AG04450 (cell line): ENCODE data around the gene MEGF11. TPM values are rescaled to one million over a fixed set of nuclear protein-coding genes. Genes with fewer than 3 reads are reported as not detected.

ENCODE experiments used
- CTCF ChIA-PET: fragments of 300-600, 350-600 bp; formaldehyde crosslinking; extraction: SDS; loops from one replicate; lab custom pipeline; 2022; ENCODE audit warnings: antibody characterized with exemption, inconsistent platforms; lab: Charles Lee
- POLR2A ChIA-PET: fragments of 350-600 bp; formaldehyde crosslinking; extraction: SDS; loops from one replicate; lab custom pipeline; 2021; ENCODE audit warnings: antibody characterized with exemption, inconsistent platforms; lab: Yijun Ruan, JAX
- DNase-seq: peaks from one replicate; pipeline ENCODE4 v3.0.0-alpha.2; 2011; ENCODE audit warnings: low read depth, low spot score
- H3K27ac ChIP-seq: one replicate; pipeline ENCODE4 v1.5.1; 2012; ENCODE audit warnings: low read depth, low read length, control low read depth
- H3K27me3 ChIP-seq: one replicate; pipeline ENCODE4 v1.6.0; 2012; ENCODE audit warnings: low read length; ENCODE audit not compliant: control insufficient read depth, insufficient read depth
- H3K4me3 ChIP-seq: 2 replicates; pipeline ENCODE4 v1.5.1; 2011; ENCODE audit warnings: mild to moderate bottlenecking, low read depth, low read length, control low read depth
- H3K9me3 ChIP-seq: 2 replicates; pipeline ENCODE4 v1.5.1; 2012; ENCODE audit warnings: low read length; ENCODE audit not compliant: control insufficient read depth, insufficient read depth
- polyA plus RNA-seq: library from polyadenylated mRNA; depleted of rRNA; stranded (reverse); fragments of >200 nt; gene quantifications from 2 replicates; pipeline ENCODE4 v1.2.3, GENCODE V29; 2011
- TF ChIP-seq, protein P1 (sequence below): IDR thresholded peaks from 2 replicates; pipeline ENCODE4 v1.5.1; 2011; ENCODE audit warnings: low read depth, low read length, control low read depth, inconsistent platforms

MEGF11 gene
- polyA plus RNA-seq, 1 experiment: not detected

DNA sequence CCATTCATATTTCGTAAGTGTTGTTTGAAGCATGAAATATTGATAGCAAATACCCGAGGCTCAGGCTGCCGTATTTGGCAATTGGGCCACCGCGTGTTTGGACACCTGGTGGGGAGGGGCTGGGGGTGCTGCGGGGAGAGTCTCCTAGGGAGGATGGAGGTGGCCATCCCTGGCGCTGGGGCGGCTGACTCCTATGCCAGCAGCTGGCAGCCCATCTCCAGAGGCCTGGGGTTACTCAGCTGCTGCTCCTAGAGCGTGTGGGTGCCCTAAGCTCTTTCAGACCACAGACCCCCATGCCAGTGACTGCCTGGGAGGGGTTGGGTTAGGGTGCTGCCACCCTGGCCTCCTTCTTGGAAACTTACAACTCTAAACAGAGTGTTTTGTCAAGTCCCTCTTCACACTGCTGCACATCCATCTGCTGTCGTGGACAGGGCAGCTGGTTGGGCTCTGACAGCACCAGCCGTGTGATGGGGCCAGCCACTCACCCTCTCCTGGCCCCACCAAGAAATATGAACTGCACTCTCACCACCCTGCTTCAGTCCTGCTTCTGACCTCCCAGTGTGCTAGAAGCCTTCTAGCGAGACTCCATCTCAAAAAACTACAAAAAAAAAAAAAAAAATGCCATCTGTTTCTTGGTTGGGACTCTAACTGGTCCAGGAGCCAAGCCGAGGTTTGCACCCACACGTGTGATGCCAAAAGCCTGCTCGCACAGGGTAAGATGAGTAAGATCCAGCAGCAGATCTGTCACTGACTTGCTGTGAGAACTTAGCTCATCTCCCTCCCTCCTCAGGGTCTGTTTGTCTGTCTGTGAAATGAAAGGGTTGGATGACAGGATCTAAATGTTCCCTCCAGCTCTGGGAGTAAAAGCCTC lies 156.2 kb downstream of the MEGF11 start:
- Histone ChIP-seq H3K4me3 (no peak overlapping the region), H3K27me3 (peaks cover 29% of the 10 kb centered on the region), H3K27ac (no peak overlapping the region), H3K9me3 (no peaks in the 10 kb centered on the region)
- ChIA-PET CTCF (interaction anchor here (0.6 kb wide), 1 partner anchor 190 kb away, joined by 11 read pairs; no protein-coding TSS in a partner anchor), POLR2A (no interaction called here)
- TF ChIP-seq, protein P1, sequence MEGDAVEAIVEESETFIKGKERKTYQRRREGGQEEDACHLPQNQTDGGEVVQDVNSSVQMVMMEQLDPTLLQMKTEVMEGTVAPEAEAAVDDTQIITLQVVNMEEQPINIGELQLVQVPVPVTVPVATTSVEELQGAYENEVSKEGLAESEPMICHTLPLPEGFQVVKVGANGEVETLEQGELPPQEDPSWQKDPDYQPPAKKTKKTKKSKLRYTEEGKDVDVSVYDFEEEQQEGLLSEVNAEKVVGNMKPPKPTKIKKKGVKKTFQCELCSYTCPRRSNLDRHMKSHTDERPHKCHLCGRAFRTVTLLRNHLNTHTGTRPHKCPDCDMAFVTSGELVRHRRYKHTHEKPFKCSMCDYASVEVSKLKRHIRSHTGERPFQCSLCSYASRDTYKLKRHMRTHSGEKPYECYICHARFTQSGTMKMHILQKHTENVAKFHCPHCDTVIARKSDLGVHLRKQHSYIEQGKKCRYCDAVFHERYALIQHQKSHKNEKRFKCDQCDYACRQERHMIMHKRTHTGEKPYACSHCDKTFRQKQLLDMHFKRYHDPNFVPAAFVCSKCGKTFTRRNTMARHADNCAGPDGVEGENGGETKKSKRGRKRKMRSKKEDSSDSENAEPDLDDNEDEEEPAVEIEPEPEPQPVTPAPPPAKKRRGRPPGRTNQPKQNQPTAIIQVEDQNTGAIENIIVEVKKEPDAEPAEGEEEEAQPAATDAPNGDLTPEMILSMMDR: no peak
- no peak for DNase-seq

DNA sequence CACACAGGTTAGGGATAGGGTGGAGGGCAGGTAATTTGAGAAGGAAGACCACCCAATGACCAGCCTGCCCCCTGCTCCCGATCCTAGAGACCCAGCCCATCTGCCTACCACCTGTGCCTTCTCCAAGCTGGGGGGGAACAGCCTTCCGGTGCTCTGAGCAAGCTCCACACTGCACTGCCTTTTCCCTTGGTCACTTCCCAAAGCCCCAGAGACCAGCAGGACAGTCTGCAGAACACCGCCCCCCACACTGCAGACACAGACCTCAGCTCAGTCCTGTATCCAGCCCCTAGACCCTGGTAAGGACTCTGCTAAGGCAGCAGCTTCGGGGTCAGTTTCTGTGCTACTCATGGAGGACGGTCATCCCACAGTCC lies 156.9 kb downstream of the MEGF11 start:
- Histone ChIP-seq H3K9me3 (no peaks in the 10 kb centered on the region), H3K27ac (no peak overlapping the region), H3K27me3 (peaks cover 28% of the 10 kb centered on the region), H3K4me3 (no peak overlapping the region)
- ChIA-PET CTCF (no interaction called here), POLR2A (no interaction called here)
- TF ChIP-seq, protein P1: no peak
- no peak for DNase-seq

DNA sequence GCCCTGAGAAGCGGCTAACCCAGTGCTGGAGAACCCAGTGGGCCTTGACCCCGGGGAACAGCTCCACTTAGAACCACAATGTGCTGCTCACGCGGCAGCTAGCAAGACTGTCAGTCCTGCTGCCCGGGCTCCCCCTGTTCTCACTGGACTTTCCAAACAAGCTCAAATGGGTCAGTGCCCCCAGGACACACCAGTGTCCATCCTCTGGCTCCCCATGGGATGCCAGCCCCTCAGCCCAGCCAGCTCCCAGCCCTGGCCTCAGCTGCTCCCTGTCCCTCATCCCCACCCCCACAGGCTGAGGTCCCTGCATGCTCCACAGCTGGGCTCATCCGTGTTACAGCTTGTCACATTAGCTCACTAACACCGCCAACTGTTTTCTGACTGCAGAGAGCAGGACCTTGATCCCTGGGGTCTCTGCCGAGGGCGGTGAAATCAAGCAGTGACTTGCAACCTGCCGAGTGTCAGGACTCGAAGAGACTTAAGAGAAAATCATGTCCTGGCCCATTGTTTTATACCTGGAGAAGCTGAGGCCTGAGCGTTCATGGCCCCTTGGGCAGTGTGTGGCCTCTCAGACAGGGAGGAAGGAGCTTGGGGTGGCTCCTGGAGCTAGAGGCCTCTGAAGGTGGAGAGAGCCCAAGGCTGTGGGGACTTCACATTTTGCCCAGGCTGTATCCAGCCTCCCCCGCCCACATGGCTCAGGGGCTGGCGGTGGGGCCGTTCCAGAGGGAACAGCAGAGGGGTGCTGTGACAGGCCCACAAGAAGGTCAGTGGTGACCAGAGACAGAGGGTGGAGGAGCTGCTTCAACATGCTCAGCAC lies 157.5 kb downstream of the MEGF11 start:
- no peak for DNase-seq
- H3K9me3 ChIP-seq: no peaks in the 10 kb centered on the region
- H3K27ac ChIP-seq: no peak overlapping the region
- ChIA-PET CTCF (no interaction called here), POLR2A (no interaction called here)
- H3K4me3 ChIP-seq: no peak overlapping the region
- TF ChIP-seq, protein P1: no peak
- peaks cover 29% of the 10 kb centered on the region for H3K27me3 ChIP-seq

DNA sequence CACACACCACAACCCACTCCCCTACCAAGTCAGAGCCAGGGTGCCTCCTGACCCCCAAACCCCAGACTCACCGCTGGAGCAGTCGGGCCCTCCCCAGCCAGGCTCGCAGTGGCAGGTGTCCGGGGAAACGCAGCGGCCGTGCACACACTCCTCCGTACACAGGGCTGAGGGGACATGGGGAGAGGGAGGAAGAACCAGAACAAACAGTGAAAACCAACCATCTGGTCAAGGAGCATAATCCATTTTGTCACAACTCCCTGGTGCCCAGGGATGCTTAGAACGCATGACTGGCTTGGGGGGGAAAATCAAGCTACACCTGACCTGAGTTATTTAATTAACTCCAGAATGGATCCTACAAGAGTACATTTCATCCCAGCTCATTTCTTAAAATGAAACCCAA lies 159.2 kb downstream of the MEGF11 start:
- Histone ChIP-seq H3K27me3 (peaks cover 41% of the 10 kb centered on the region), H3K4me3 (no peak overlapping the region), H3K27ac (no peak overlapping the region), H3K9me3 (no peaks in the 10 kb centered on the region)
- POLR2A ChIA-PET: no interaction called here
- DNase-seq: no peak
- CTCF ChIA-PET: no interaction called here
- TF ChIP-seq, protein P1: no peak
